Loucy (cell line): ENCODE data around the gene KYAT1.

ENCODE experiments used
- H2AFZ ChIP-seq: fragments of 200-600 bp; sonication (generic); 2 replicates; pipeline ENCODE4 v1.6.0; 2016; ENCODE audit warnings: antibody characterized with exemption, mild to moderate bottlenecking, low read length, moderate library complexity
- H3F3A ChIP-seq: fragments of 200-600 bp; 2 replicates; pipeline ENCODE4 v1.6.0; 2016; ENCODE audit warnings: antibody characterized with exemption, low read depth, mild to moderate bottlenecking
- H3K27me3 ChIP-seq: fragments of 200-600 bp; sonication (generic); 2 replicates; pipeline ENCODE4 v1.6.1; 2014; ENCODE audit warnings: low read length, mild to moderate bottlenecking; ENCODE audit not compliant: insufficient read depth, poor library complexity, severe bottlenecking
- H3K36me3 ChIP-seq: fragments of 200-600 bp; sonication (generic); 2 replicates; pipeline ENCODE4 v1.6.1; 2016; ENCODE audit warnings: low read length; ENCODE audit not compliant: insufficient read depth
- H3K4me1 ChIP-seq: fragments of 200-600 bp; sonication (generic); 2 replicates; pipeline ENCODE4 v1.5.1; 2014; ENCODE audit warnings: low read length, mild to moderate bottlenecking; ENCODE audit not compliant: insufficient read depth, poor library complexity, severe bottlenecking
- H3K4me2 ChIP-seq: fragments of 200-600 bp; sonication (generic); 2 replicates; pipeline ENCODE4 v1.6.0; 2014; ENCODE audit warnings: antibody characterized with exemption, low read length, low read depth, mild to moderate bottlenecking; ENCODE audit not compliant: poor library complexity, severe bottlenecking
- H3K4me3 ChIP-seq: fragments of 200-600 bp; sonication (generic); 2 replicates; pipeline ENCODE4 v1.5.1; 2014; ENCODE audit warnings: low read length, mild to moderate bottlenecking, mixed read lengths; ENCODE audit not compliant: poor library complexity, severe bottlenecking
- H3K79me2 ChIP-seq: fragments of 200-600 bp; sonication (generic); 2 replicates; pipeline ENCODE4 v1.6.1; 2014; ENCODE audit warnings: low read length; ENCODE audit not compliant: insufficient read depth
- H3K9ac ChIP-seq: fragments of 200-600 bp; sonication (generic); 2 replicates; pipeline ENCODE4 v1.6.0; 2014; ENCODE audit warnings: mild to moderate bottlenecking, low read depth, low read length, moderate library complexity; ENCODE audit not compliant: poor library complexity, severe bottlenecking
- H3K9me2 ChIP-seq: fragments of 200-600 bp; sonication (generic); replicated peaks from 2 replicates; pipeline ENCODE4 v1.6.1; 2016; ENCODE audit warnings: low read depth, low read length, mixed read lengths
- H3K9me3 ChIP-seq: fragments of 200-600 bp; sonication (generic); 2 replicates; pipeline ENCODE4 v1.6.1; 2014; ENCODE audit warnings: mild to moderate bottlenecking, antibody characterized with exemption, low read length, low read depth; ENCODE audit not compliant: insufficient read depth
- H4K20me1 ChIP-seq: fragments of 200-600 bp; sonication (generic); 2 replicates; pipeline ENCODE4 v1.6.0; 2014; ENCODE audit warnings: antibody characterized with exemption, low read length, mild to moderate bottlenecking; ENCODE audit not compliant: insufficient read depth, poor library complexity, severe bottlenecking
- CTCF ChIP-seq: fragments of 200-600 bp; sonication (generic); conservative IDR thresholded peaks from 2 replicates; pipeline ENCODE4 v1.5.1; 2014; ENCODE audit warnings: mild to moderate bottlenecking, antibody characterized with exemption, low read length
- EZH2phosphoT487 ChIP-seq: fragments of 200-600 bp; IDR thresholded peaks from 2 replicates; pipeline ENCODE4 v1.6.1; 2018; ENCODE audit warnings: antibody characterized with exemption, mild to moderate bottlenecking, moderate library complexity, borderline replicate concordance

Gene KYAT1

DNA sequence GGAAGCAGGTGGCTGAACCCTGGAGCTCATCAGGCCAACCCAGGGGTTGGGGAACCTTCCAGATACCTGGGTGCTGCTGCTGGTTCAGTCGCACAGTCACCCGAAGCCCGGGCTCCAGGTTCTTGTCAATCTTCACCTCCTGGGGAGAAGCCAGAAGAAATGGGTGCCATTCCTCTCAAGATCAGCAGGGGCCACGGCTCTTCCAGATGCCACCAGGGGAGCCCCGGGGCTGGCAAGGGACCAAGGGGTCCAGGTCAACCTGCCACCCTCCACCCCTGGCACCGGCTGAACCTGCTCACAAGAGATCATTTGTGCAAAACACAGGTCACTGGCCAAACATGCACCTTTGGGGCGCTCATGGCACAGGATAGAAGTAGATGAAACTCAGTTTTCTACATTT lies 56.8 kb downstream of the KYAT1 start:
- no peak overlapping the region for H3K9ac ChIP-seq
- H3K4me2 ChIP-seq, result no peak overlapping the region
- peaks cover 15% of the 10 kb centered on the region; the same call in 1 of the 2 replicates for H3K36me3 ChIP-seq
- no peaks in the 10 kb centered on the region for H3K27me3 ChIP-seq
- TF ChIP-seq CTCF (no peak), EZH2phosphoT487 (no peak)
- no peaks in the 10 kb centered on the region for H3F3A ChIP-seq
- H3K9me2 ChIP-seq, result no peaks in the 10 kb centered on the region
- no peaks in the 10 kb centered on the region for H4K20me1 ChIP-seq
- H3K4me3 ChIP-seq, result no peak overlapping the region
- no peak overlapping the region for H2AFZ ChIP-seq
- H3K9me3 ChIP-seq, result no peaks in the 10 kb centered on the region
- no peaks in the 10 kb centered on the region for H3K4me1 ChIP-seq
- H3K79me2 ChIP-seq, result peaks cover 12% of the 10 kb centered on the region

DNA sequence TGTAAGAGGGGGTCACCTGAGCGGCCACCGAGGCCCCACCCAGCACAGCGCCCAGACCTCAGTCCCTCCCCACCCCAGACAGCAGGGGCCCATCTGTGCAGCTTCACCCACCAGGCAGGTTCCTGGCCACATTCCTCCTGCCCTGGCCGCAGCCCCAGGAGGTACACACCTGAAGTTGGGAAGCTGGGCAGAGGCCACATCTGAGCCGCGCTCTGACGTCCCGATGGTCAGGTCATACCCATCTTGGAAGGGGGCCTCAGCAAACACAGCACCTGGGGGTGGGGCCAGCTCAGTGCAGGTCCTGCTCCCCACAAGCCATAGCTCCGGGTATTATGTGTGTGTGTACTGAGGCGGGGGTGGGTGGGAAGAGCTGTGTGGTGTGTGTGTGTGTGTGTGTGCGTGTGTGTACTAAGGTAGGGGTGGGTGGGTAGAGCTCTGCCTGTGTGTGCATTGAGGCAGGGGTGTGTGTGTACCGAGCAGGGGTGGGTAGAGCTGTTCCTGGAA lies 57.8 kb downstream of the KYAT1 start:
- Histone ChIP-seq H4K20me1 (no peaks in the 10 kb centered on the region), H3K4me2 (no peak overlapping the region), H3K4me3 (no peak overlapping the region), H3F3A (no peaks in the 10 kb centered on the region), H3K9ac (no peak overlapping the region), H3K9me2 (no peaks in the 10 kb centered on the region), H3K27me3 (no peaks in the 10 kb centered on the region), H3K9me3 (no peaks in the 10 kb centered on the region), H2AFZ (no peak overlapping the region), H3K79me2 (peaks cover 7% of the 10 kb centered on the region), H3K4me1 (no peaks in the 10 kb centered on the region), H3K36me3 (peaks cover 15% of the 10 kb centered on the region; the same call in 1 of the 2 replicates)
- no peak for TF ChIP-seq EZH2phosphoT487
- no peak for TF ChIP-seq CTCF

DNA sequence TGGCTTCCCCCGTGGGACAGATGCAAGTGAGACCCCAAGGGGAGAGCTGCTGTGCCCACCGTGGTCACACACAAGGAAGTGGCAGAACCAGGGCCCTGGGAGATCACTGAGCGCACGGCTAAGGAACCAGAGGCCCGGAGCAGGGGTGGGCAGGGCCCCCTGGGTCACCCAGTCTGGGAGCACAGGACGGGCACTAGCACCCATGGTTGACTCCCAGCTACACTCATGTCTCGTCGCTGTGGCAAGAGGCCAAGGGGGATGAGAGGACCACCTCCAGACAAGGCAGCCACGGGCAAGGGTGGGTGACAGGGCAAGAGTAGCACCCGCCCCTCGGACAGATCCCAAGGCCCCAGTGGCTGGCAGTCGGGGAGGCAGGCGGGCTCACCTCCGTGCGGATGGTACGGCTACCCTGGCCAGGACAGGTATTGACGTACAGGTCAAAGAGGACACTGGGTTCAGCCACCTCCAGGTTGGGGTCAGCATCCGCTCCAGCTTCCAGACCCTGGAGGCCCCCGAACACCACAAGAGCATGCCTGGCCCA lies 58.3 kb downstream of the KYAT1 start:
- Histone ChIP-seq H3K9me2 (no peaks in the 10 kb centered on the region), H3K9me3 (no peaks in the 10 kb centered on the region), H3K4me3 (no peak overlapping the region), H3K9ac (no peak overlapping the region), H3K4me1 (no peaks in the 10 kb centered on the region), H3K79me2 (peaks cover 2% of the 10 kb centered on the region), H4K20me1 (no peaks in the 10 kb centered on the region), H3F3A (no peaks in the 10 kb centered on the region), H3K36me3 (peaks cover 15% of the 10 kb centered on the region; the same call in 1 of the 2 replicates), H2AFZ (no peak overlapping the region), H3K27me3 (no peaks in the 10 kb centered on the region), H3K4me2 (no peak overlapping the region)
- TF ChIP-seq CTCF (no peak), EZH2phosphoT487 (no peak)
